Prostate gland (tissue), 2 donors: ENCODE results near the gene CLN6.
"Not testable (repeated sequence)": the region's sequence is repeated elsewhere in the genome, so short reads cannot be mapped to it uniquely, and the experiment has no call there.

Experiments
- CTCF ChIP-seq, 4 experiments: fragments of 200-600 bp in 2 of 4; fragments of 450-650 bp in 2 of 4; sonication (generic) in 2 of 4; IDR thresholded peaks; 1 replicate in 3 of 4; 2 replicates in 1 of 4; pipeline ENCODE4 v1.5.1; 2016 to 2019; ENCODE audit warnings: antibody characterized with exemption in 4 of 4, mild to moderate bottlenecking in 2 of 4, moderate library complexity in 2 of 4
- POLR2AphosphoS5 ChIP-seq: sonication (generic); formaldehyde crosslinking; IDR thresholded peaks from one replicate; pipeline ENCODE4 v1.6.1; 2017; ENCODE audit warnings: antibody characterized with exemption

- not testable (repeated sequence) for TF ChIP-seq POLR2AphosphoS5; CTCF (IDR thresholded peaks at IDR 0.05)
Measured at GRCh38 chr15:68213491-68213845, 16.1 kb downstream of the CLN6 start.
